ENCODE measurements around the gene ZEB2.
"Not testable (repeated sequence)": the region's sequence is repeated elsewhere in the genome, so short reads cannot be mapped to it uniquely, and the experiment has no call there.

The ZEB2 gene

GRCh38 chr2:144372410-144373080, 147.4 kb downstream of the ZEB2 start:
- no peak overlapping the region for H3K4me3 ChIP-seq (ENCODE audit: low read length)
- no peaks in the 10 kb centered on the region for H3K4me1 ChIP-seq (ENCODE audit: control insufficient read depth, insufficient read depth, low read length)
- no peak overlapping the region for H3K9ac ChIP-seq (ENCODE audit: low read length)
- H3K36me3 ChIP-seq (ENCODE audit: control insufficient read depth, insufficient read depth, low read length), result no peaks in the 10 kb centered on the region
- no peaks in the 10 kb centered on the region for H3K27me3 ChIP-seq (ENCODE audit: control insufficient read depth, insufficient read depth, low read length)
- no peaks in the 10 kb centered on the region for H3K9me3 ChIP-seq (ENCODE audit: control insufficient read depth, low read length)

GRCh38 chr2:144370937-144371584, 148.9 kb downstream of the ZEB2 start:
- H3K27me3 ChIP-seq (ENCODE audit: control insufficient read depth, insufficient read depth, low read length), result no peaks in the 10 kb centered on the region
- H3K9ac ChIP-seq (ENCODE audit: low read length), result no peak overlapping the region
- H3K4me1 ChIP-seq (ENCODE audit: control insufficient read depth, insufficient read depth, low read length), result no peaks in the 10 kb centered on the region
- no peak overlapping the region for H3K4me3 ChIP-seq (ENCODE audit: low read length)
- no peaks in the 10 kb centered on the region for H3K9me3 ChIP-seq (ENCODE audit: control insufficient read depth, low read length)
- H3K36me3 ChIP-seq (ENCODE audit: control insufficient read depth, insufficient read depth, low read length), result no peaks in the 10 kb centered on the region

GRCh38 chr2:144369416-144369815, 150.5 kb downstream of the ZEB2 start:
- Histone ChIP-seq H3K4me3 (ENCODE audit: low read length) (no peak overlapping the region), H3K4me1 (ENCODE audit: control insufficient read depth, insufficient read depth, low read length) (no peaks in the 10 kb centered on the region), H3K36me3 (ENCODE audit: control insufficient read depth, insufficient read depth, low read length) (no peaks in the 10 kb centered on the region), H3K9ac (ENCODE audit: low read length) (no peak overlapping the region), H3K27me3 (ENCODE audit: control insufficient read depth, insufficient read depth, low read length) (no peaks in the 10 kb centered on the region), H3K9me3 (ENCODE audit: control insufficient read depth, low read length) (no peaks in the 10 kb centered on the region)

GRCh38 chr2:144366825-144367429, 153.0 kb downstream of the ZEB2 start:
- no peaks in the 10 kb centered on the region for H3K9me3 ChIP-seq (ENCODE audit: control insufficient read depth, low read length)
- no peak overlapping the region for H3K9ac ChIP-seq (ENCODE audit: low read length)
- H3K4me3 ChIP-seq (ENCODE audit: low read length), result no peak overlapping the region
- H3K27me3 ChIP-seq (ENCODE audit: control insufficient read depth, insufficient read depth, low read length), result no peaks in the 10 kb centered on the region
- H3K36me3 ChIP-seq (ENCODE audit: control insufficient read depth, insufficient read depth, low read length), result no peaks in the 10 kb centered on the region
- H3K4me1 ChIP-seq (ENCODE audit: control insufficient read depth, insufficient read depth, low read length), result no peaks in the 10 kb centered on the region

GRCh38 chr2:144364944-144365738, 154.8 kb downstream of the ZEB2 start:
- no peaks in the 10 kb centered on the region for H3K36me3 ChIP-seq (ENCODE audit: control insufficient read depth, insufficient read depth, low read length)
- no peak overlapping the region for H3K4me3 ChIP-seq (ENCODE audit: low read length)
- H3K9ac ChIP-seq (ENCODE audit: low read length), result no peak overlapping the region
- H3K4me1 ChIP-seq (ENCODE audit: control insufficient read depth, insufficient read depth, low read length), result no peaks in the 10 kb centered on the region
- no peaks in the 10 kb centered on the region for H3K27me3 ChIP-seq (ENCODE audit: control insufficient read depth, insufficient read depth, low read length)
- H3K9me3 ChIP-seq (ENCODE audit: control insufficient read depth, low read length), result no peaks in the 10 kb centered on the region

GRCh38 chr2:144364247-144364646, 155.7 kb downstream of the ZEB2 start:
- H3K27me3 ChIP-seq (ENCODE audit: control insufficient read depth, insufficient read depth, low read length); H3K4me3 ChIP-seq (ENCODE audit: low read length); H3K4me1 ChIP-seq (ENCODE audit: control insufficient read depth, insufficient read depth, low read length); H3K9me3 ChIP-seq (ENCODE audit: control insufficient read depth, low read length); H3K9ac ChIP-seq (ENCODE audit: low read length); H3K36me3 ChIP-seq (ENCODE audit: control insufficient read depth, insufficient read depth, low read length): not testable (repeated sequence)

DNA sequence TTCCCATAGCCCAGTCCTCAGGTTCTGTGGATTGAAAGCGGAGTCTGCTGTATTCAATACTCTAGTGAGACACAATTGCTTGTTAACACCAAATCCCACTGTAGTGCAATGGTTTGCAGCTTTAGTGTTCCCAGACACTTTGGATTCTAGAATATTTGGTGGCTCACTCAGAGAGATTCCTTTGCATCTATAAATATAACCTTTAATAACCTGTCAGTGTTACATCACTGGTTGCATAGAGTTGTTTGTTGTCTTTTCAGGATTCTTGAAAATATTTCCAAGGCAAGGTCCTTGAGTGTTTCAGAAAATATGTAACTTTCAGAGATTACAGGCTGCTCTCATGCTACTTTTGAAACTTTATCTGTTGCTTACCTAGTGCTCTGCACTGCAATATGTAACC, 157.5 kb downstream of the ZEB2 start:
- H3K4me1 ChIP-seq (ENCODE audit: control insufficient read depth, insufficient read depth, low read length), result no peaks in the 10 kb centered on the region
- H3K9me3 ChIP-seq (ENCODE audit: control insufficient read depth, low read length), result no peaks in the 10 kb centered on the region
- no peak overlapping the region for H3K9ac ChIP-seq (ENCODE audit: low read length)
- H3K27me3 ChIP-seq (ENCODE audit: control insufficient read depth, insufficient read depth, low read length), result no peaks in the 10 kb centered on the region
- H3K4me3 ChIP-seq (ENCODE audit: low read length), result no peak overlapping the region
- H3K36me3 ChIP-seq (ENCODE audit: control insufficient read depth, insufficient read depth, low read length), result no peaks in the 10 kb centered on the region

DNA sequence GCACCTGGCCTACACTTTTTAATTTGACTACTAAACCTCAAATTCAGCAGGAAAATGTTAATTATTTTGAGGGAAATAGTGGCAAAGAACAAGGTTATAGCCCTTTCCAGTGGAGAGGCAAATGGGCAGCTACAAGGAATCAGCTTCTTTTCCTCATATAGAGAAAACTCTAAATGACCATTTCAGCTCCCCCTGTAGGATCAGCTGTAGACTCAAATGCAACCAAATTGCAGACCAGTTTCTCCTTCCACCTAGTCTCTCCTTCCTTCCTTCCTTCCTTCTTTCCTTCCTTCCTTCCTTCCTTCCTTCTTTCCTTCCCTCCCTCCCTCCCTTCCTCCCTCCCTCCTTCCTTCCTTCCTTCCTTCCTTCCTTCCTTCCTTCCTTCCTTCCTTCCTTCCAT, 158.2 kb downstream of the ZEB2 start:
- Histone ChIP-seq H3K4me1 (ENCODE audit: control insufficient read depth, insufficient read depth, low read length) (no peaks in the 10 kb centered on the region), H3K9ac (ENCODE audit: low read length) (no peak overlapping the region), H3K9me3 (ENCODE audit: control insufficient read depth, low read length) (no peaks in the 10 kb centered on the region), H3K36me3 (ENCODE audit: control insufficient read depth, insufficient read depth, low read length) (no peaks in the 10 kb centered on the region), H3K27me3 (ENCODE audit: control insufficient read depth, insufficient read depth, low read length) (no peaks in the 10 kb centered on the region), H3K4me3 (ENCODE audit: low read length) (no peak overlapping the region)

DNA sequence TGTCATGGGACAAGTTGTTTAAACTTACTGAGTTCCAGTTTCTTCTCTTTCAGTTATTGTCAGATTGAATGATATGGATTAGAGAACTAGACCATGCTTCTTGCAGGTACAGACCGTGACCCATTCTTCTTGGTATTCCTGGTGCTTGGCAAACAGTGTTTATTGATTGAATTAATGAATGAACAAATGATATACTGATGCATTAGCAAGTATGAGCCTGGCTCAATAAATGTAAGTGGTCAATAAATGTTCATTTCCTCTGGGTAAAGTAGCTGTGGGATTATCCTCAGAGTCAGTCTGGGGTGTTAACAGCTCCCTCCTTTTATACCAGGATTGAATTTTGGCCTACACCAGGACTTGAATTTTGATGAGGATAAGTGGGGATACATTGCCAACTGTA, 160.2 kb downstream of the ZEB2 start:
- Histone ChIP-seq H3K4me1 (ENCODE audit: control insufficient read depth, insufficient read depth, low read length) (no peaks in the 10 kb centered on the region), H3K27me3 (ENCODE audit: control insufficient read depth, insufficient read depth, low read length) (no peaks in the 10 kb centered on the region), H3K9ac (ENCODE audit: low read length) (no peak overlapping the region), H3K9me3 (ENCODE audit: control insufficient read depth, low read length) (no peaks in the 10 kb centered on the region), H3K4me3 (ENCODE audit: low read length) (no peak overlapping the region), H3K36me3 (ENCODE audit: control insufficient read depth, insufficient read depth, low read length) (no peaks in the 10 kb centered on the region)

DNA sequence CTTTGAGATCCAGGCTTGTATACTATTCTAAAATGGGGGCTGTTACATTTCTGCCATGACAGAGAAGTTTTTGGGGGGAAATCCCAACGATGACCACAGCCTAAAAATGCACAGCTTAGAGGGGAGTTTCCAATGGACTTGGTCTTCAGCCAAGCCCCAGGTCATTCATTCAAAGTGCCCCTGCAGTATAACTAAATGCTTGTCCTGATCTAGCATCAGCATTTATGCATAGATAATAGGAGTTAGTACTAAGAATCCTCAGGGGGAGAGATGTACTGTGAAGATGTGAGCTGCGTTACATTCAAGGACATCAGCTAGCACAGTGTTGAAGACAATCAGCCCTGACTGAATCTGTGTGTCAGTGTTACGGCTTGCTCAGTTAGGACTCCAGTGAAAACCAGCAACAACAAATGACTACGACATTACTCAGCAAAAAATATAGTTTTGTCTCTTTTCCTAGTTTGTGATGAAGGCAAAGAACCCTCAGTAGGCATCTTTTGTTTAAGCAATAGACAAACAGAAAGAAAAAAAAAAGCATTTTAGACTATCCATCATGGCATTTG, 160.9 kb downstream of the ZEB2 start:
- Histone ChIP-seq H3K9me3 (ENCODE audit: control insufficient read depth, low read length) (no peaks in the 10 kb centered on the region), H3K9ac (ENCODE audit: low read length) (no peak overlapping the region), H3K4me1 (ENCODE audit: control insufficient read depth, insufficient read depth, low read length) (no peaks in the 10 kb centered on the region), H3K27me3 (ENCODE audit: control insufficient read depth, insufficient read depth, low read length) (no peaks in the 10 kb centered on the region), H3K36me3 (ENCODE audit: control insufficient read depth, insufficient read depth, low read length) (no peaks in the 10 kb centered on the region), H3K4me3 (ENCODE audit: low read length) (no peak overlapping the region)

GRCh38 chr2:144358374-144358964, 161.4 kb downstream of the ZEB2 start:
- Histone ChIP-seq H3K4me3 (ENCODE audit: low read length) (no peak overlapping the region), H3K27me3 (ENCODE audit: control insufficient read depth, insufficient read depth, low read length) (no peaks in the 10 kb centered on the region), H3K9me3 (ENCODE audit: control insufficient read depth, low read length) (no peaks in the 10 kb centered on the region), H3K4me1 (ENCODE audit: control insufficient read depth, insufficient read depth, low read length) (no peaks in the 10 kb centered on the region), H3K36me3 (ENCODE audit: control insufficient read depth, insufficient read depth, low read length) (no peaks in the 10 kb centered on the region), H3K9ac (ENCODE audit: low read length) (no peak overlapping the region)

Data from mucosa of stomach (tissue), 1 donor.